ENCODE measurements around the gene PTPA. TPM values are rescaled to one million over a fixed set of nuclear protein-coding genes. Genes with fewer than 3 reads are reported as not detected.

The PTPA gene
- total RNA-seq: 194 TPM
- long read RNA-seq, transcript PTPA-214 (3 exons, 988 nt): minor isoform, 13 of 114 reads
- long read RNA-seq, transcript PTPA-207 (10 exons, 2,737 nt): minor isoform, 28 of 114 reads
- long read RNA-seq, transcript PTPA-210 (3 exons, 1,153 nt): major isoform, 40 of 114 reads
- long read RNA-seq, partial matches to known transcripts: 1 of 114 reads
- long read RNA-seq, other reads (novel, unspliced or antisense): 24 of 114 reads

- ATAC-seq (peak; percentile 93), DNase-seq (ENCODE audit: missing footprints) (peak; percentile 99)
- intact Hi-C loops (cut with DNase I): no loop called here
Observed at GRCh38 chr9:129110740-129111527, at the start of gene PTPA, which contains the start of gene CRAT. TSS of gene PTPA (plus strand) at chr9:129111415. CDS start at chr9:129111601, 186 bp downstream. TSS of gene CRAT (minus strand) at chr9:129110793. CDS start at chr9:129110509, 284 bp downstream.

- no peak for DNase-seq (ENCODE audit: missing footprints)
- no peak for ATAC-seq
- intact Hi-C loops (cut with DNase I): no loop called here
Observed at GRCh38 chr9:129063061-129063460, 48.2 kb upstream of the PTPA start.

DNA sequence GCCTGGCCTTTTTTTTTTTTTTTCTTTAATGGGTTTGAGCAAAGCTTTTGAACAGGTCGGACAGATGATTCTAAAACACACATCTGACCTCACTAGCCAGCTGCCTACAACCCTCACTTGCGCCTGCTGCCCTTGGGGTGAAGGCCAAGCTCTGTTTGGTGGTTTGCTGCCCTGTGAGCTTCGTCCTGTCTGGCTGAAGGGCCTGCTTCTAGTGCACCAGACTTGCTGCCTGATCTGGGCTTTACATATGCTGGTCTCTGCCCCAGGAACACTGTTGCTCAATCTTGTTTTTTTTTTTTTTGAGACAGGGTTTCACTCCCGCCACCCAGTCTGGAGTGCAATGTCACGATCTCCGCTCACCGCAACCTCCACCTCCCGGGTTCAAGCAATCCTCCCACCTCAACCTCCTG, 46.7 kb upstream of the PTPA start:
- DNase-seq (ENCODE audit: missing footprints) (no peak), ATAC-seq (no peak)
- intact Hi-C loops (cut with DNase I): no loop called here

GRCh38 chr9:129068110-129068509, 43.1 kb upstream of the PTPA start:
- no peak for DNase-seq (ENCODE audit: missing footprints)
- ATAC-seq: no peak
- intact Hi-C loops (cut with DNase I): no loop called here

DNA sequence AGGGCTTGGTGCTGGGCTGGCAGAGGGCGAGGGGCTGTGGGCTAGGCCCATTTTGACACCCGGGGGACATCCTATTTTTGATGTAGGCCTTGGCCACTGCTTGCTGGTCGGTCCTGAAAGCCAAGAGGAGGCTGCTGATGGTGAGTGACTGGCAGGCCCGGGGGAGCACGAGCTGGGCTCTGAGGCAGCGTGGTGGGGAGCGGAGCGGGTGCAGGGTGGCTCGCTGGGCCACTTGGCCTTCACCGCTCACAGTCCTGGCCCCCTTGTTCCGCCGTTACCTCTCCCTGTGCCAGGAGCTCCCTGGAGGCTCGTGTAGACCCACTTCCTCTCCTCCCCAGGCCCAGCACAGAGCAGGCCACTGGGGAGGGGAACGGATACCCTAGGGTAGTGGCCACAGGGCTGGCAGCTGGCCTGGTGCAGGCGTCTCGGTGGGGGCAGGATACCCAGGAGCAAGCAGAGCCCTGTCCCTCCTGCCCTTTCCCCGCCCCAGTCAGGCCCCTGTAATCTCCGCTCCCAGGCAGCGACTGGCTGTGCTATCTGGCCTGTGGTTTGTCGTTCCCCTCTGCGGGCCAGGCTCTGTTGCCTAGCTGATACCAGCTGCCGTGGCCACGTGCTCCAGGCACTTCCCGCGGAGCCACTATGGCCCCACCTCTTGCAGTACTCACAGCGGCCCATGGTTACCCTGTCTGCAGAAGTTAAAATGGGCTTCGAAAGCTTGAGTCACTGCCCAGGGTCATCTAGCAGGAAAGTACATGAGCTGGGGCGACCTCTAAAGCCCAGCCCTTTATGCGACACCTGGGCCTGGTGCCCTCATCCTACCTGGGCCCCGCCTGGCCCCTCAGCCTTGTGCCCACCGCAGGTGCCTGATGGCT, 42.0 kb upstream of the PTPA start:
- ATAC-seq (peak; percentile 94), DNase-seq (ENCODE audit: missing footprints) (peak; percentile 89)
- intact Hi-C loops (cut with DNase I): loop anchor here (1.0 kb wide), 1 partner anchor 17 kb away; no protein-coding TSS in a partner anchor

DNA sequence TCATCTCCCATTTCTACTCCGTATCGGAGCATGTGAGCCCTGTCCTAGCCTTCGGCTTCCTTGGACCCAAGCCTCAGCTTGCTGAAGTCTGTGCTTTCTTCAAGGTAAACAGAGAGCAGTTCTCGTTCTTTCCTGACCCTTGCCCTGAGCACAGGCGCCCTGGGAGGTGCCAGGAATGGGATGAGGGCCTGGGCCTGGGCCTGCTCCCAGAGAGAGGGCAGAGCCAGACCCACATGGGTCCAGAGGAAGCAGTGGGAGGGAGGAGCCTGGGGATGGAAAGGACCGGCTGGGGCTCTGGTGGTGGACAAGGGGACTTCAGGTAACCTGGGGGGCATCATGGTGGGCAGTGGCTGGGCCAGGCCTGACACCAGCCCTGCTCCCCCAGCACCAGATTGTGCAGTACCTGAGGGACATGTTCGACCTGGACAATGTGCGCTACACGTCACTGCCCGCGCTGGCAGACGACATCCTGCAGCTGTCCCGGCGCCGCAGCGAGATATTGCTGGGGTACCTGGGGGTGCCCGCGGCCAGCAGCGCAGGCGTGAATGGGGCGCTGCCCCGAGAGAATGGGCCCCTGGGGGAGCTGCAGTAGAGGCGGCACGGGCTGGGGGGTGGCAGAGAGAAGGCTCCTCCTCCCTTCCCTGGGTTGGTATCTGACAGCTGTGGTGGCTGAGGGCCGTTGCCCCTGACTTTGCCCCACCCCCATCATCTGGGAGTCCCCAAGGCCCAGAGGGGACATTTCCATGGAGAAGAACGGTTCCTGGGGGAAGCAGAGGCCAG, 41.2 kb upstream of the PTPA start:
- ATAC-seq (peak; percentile 11), DNase-seq (ENCODE audit: missing footprints) (no peak)
- intact Hi-C loops (cut with DNase I): loop anchor here (1.0 kb wide), 1 partner anchor 18 kb away; no protein-coding TSS in a partner anchor

- ATAC-seq: no peak
- no peak for DNase-seq (ENCODE audit: missing footprints)
- intact Hi-C loops (cut with DNase I): no loop called here
Observed at GRCh38 chr9:129070696-129071525, 40.3 kb upstream of the PTPA start.

DNA sequence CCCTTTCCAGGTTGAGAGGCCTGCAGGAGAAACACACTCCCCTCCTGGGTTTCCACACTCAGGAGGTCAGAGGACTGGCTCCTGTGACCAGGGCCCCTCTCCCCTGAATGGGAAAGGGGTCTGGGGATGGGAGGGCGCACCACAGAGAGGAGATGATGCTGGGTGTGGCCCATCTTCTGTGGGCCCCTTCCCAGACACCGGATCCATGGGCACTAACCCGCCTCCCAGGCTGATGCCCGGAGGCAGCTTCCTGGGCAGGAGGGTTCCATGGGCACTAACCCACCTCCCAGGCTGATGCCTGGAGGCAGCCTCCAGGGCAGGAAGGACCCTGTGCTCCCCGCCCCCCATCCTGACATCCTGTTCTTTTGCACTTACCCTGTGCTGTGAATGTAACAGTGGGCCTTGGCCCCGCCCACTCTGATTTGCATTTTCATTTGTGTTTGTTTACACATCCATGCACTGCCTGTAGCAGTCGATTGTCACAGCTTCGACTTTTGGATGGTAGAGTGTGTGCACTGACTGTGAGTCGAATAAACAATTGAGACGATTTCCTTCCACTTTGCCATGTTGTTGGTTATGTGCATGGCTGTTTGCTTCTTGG, 39.6 kb upstream of the PTPA start:
- intact Hi-C loops (cut with DNase I): no loop called here
- no peak for ATAC-seq
- no peak for DNase-seq (ENCODE audit: missing footprints)

DNA sequence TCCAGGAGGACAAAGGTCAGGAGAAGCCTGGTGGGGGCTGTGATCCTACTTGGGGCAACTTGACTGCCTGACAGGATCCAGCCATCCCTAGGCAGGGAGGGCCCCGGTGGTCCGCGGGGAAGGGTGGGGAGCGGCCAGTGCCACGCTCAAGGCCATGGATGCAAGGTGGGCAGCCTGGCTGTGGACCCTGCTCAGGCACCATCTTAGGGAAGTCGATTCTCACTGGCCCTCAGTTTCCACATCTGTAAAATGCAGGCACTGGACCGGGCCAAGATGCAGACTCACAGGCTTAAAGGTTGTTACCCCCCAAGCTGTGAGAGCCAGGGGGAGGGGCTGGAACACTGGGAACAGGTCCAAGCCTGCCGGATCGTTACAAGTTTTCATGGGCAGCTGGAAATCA, 39.0 kb upstream of the PTPA start:
- ATAC-seq: no peak
- intact Hi-C loops (cut with DNase I): no loop called here
- DNase-seq (ENCODE audit: missing footprints): no peak

- no peak for DNase-seq (ENCODE audit: missing footprints)
- intact Hi-C loops (cut with DNase I): no loop called here
Observed at GRCh38 chr9:129073404-129073803, 37.8 kb upstream of the PTPA start.

GRCh38 chr9:129074106-129074505, 37.1 kb upstream of the PTPA start:
- DNase-seq (ENCODE audit: missing footprints) (no peak), ATAC-seq (no peak)
- intact Hi-C loops (cut with DNase I): no loop called here

More at GRCh38 chr9:129073404-129073803, 37.8 kb upstream of the PTPA start:
- ATAC-seq: no peak

DNA sequence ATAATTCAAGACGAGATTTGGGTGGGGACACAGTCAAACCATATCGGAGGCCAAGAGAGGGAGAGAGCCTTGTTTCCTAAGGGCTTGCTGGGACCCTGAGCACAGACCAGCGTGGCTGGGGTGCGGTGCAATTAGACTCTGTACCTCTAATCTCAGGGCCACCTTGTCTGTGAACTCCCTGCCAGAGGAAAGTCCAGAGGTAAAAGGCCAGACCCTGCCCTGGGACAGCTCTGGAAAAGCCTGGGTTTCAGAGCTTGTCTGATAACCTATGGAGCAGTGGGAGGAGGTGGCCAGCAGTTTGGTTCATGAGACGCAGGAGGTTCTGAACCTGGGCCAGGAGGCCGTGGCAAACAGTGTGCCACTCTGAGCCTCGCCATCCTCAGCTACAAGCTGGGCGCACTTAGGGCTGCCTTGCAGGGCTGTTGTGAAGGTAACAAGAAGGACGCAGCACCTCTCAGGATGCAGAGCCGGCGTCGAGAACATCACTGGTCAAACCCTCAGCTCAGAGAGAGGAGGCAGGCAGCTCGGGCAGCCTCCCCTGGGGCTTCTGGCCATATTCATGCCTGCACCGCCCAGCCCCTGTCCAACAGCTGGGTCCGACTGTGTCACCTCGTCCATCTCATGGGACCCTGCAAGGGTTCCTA, 35.1 kb upstream of the PTPA start:
- DNase-seq (ENCODE audit: missing footprints) (no peak), ATAC-seq (no peak)
- intact Hi-C loops (cut with DNase I): no loop called here

DNA sequence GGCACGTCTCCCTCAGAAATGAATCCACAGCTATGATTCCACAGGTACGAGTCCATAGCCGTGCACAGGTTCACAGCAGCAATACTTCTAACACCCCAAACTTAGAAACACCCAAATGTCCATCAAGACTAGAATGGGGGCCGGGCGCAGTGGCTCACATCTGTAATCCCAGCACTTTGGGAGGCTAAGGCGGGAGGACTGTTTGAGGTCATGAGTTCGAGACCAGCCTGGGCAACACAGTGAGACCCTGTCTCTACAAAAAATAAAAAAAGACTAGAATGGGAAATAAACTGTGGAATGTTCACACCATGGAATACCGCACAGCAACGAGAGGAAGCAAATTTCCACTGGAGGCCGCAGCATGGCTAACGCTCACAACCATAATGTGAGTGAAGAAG, 34.6 kb upstream of the PTPA start:
- intact Hi-C loops (cut with DNase I): no loop called here
- no peak for ATAC-seq
- no peak for DNase-seq (ENCODE audit: missing footprints)

GRCh38 chr9:129077236-129077635, 34.0 kb upstream of the PTPA start:
- intact Hi-C loops (cut with DNase I): no loop called here
- DNase-seq (ENCODE audit: missing footprints) (no peak), ATAC-seq (no peak)

- ATAC-seq (no peak), DNase-seq (ENCODE audit: missing footprints) (no peak)
- intact Hi-C loops (cut with DNase I): no loop called here
Observed at GRCh38 chr9:129078691-129079503, 32.3 kb upstream of the PTPA start.

GRCh38 chr9:129079829-129080228, 31.4 kb upstream of the PTPA start:
- intact Hi-C loops (cut with DNase I): no loop called here
- no peak for DNase-seq (ENCODE audit: missing footprints)
- ATAC-seq: no peak
